Measurements from ENCODE around the gene PCDHB4.
A peak's percentile ranks its signal among the peaks of the same experiment; 100 is the strongest.
"Not testable (repeated sequence)": the region's sequence is repeated elsewhere in the genome, so short reads cannot be mapped to it uniquely, and the experiment has no call there.

The PCDHB4 gene

DNA sequence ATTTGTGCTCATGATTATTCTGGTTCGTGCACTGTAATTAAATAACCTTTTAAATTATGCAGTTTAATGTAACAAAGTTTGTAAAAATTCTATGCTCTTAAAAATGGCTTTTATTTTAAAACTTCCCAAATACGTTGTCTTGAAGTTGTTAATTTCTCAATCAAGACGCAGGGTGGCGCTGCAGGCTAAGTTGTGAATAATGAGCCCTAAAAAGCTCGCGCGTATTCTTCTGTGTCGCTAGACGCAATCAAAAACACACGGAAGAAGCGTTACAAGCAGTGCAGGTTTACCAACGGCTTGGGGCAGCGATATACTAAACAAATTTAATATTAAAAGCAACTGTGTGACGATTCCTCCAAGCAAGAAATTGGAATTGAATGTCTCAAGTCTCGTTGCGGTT is at the start of gene PCDHB4:
Gene PCDHB4, plus strand, starts transcription at position 256 of the 400 bp plus-strand sequence. CDS start 181 bp downstream, outside the sequence.
- DNase-seq (ENCODE audit: low spot score): no peak

DNA sequence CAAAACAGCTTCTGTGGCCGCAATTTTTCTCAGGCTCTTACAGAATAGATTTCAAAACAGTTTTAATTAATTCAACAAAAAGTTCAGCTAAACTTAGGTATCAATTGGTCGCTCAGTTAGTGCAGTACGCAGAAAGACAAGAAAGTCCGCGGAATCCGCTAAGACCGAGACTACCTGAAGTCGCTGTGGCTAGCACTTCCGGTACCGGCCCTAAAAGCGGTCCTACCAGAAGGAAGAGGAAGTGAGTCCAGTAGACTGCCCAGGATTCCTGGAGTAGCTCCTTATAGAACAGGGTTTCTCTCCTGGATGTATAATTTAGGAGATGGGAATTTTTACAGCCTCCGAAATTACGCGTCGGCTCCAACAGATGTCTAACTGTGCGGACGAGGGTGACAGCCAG is 43.8 kb upstream of the PCDHB4 start:
- no peak for DNase-seq (ENCODE audit: low spot score)

DNA sequence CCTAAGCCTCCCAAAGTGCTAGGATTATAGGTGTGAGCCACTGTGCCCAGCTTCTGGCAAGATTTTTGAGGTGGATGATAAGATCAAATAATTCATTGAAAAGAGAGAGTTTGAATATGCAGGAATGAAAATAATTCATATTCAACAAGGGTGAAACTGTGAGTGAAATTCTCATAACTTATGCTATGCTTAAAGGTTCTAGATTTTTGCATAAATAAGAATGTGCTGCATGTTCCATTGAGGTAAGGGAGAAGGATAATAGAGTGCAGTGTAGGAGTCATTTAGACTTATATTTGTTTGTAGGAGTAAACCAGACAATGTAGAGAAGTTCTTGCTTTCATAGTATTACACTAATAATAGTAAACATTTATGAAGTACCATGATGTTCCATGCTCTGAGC is 39.4 kb upstream of the PCDHB4 start:
- DNase-seq (ENCODE audit: low spot score): no peak

DNA sequence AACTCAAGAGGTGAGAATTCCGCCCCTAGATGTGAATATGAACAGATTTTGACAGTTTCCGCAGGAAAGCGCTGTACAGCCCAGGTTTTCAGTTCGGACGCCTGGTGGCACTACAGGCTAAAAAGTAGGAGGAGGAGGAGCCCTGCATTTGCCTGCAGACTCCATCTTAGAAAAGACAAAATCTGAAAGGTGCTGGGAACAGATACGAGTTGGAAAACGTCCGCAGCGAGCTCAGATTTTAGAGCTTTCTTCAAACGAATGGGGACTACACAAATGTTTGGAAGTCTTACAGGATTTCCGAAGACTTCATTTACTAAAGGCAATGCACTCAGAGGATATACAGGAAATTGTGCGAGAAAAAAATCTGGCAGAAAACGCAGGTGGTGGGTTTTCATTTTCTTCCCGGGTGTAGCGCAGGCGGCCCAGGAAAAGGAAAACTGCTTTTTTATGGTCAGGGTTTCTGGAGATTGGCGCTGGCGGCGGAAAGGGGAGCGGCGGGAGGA is 37.1 kb upstream of the PCDHB4 start:
- peak; percentile 25 for DNase-seq (ENCODE audit: low spot score)

DNA sequence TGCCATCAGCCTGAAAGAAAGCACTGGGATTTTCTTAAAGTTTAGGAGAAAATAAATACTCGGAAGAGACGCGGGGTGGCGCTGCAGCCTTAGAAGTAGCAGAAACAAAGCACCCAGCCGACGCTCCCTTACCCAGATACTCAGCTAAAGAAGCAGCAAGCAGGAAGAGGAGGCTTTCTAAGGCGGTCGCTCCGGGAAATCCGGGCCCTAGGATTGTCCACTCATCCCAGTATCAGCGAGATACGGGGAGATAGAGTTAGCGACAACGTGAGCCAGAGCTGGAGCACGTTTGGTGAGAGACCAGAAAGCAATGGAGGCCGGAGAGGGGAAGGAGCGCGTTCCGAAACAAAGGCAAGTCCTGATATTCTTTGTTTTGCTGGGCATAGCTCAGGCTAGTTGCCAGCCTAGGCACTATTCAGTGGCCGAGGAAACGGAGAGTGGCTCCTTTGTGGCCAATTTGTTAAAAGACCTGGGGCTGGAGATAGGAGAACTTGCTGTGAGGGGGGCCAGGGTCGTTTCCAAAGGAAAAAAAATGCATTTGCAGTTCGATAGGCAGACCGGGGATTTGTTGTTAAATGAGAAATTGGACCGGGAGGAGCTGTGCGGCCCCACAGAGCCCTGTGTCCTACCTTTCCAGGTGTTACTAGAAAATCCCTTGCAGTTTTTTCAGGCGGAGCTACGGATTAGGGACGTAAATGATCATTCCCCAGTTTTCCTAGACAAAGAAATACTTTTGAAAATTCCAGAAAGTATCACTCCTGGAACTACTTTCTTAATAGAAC is 26.9 kb upstream of the PCDHB4 start, which contains the start of gene PCDHB2:
Gene PCDHB2, plus strand, starts transcription at position 135 of the 782 bp plus-strand sequence. Its CDS starts 176 bp downstream, at position 311.
- peak; percentile 67 for DNase-seq (ENCODE audit: low spot score)

DNA sequence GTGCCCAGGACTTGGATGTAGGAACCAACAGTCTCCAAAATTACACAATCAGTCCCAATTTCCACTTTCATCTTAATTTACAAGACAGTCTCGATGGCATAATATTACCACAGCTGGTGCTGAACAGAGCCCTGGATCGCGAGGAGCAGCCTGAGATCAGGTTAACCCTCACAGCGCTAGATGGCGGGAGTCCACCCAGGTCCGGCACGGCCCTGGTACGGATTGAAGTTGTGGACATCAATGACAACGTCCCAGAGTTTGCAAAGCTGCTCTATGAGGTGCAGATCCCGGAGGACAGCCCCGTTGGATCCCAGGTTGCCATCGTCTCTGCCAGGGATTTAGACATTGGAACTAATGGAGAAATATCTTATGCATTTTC is 26.4 kb upstream of the PCDHB4 start:
- peak; percentile 13 for DNase-seq (ENCODE audit: low spot score)

DNA sequence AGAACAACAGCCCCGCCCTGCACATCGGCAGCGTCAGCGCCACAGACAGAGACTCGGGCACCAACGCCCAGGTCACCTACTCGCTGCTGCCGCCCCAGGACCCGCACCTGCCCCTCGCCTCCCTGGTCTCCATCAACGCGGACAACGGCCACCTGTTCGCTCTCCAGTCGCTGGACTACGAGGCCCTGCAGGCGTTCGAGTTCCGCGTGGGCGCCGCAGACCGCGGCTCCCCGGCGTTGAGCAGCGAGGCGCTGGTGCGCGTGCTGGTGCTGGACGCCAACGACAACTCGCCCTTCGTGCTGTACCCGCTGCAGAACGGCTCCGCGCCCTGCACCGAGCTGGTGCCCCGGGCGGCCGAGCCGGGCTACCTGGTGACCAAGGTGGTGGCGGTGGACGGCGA is 25.4 kb upstream of the PCDHB4 start:
- DNase-seq (ENCODE audit: low spot score): not testable (repeated sequence)

DNA sequence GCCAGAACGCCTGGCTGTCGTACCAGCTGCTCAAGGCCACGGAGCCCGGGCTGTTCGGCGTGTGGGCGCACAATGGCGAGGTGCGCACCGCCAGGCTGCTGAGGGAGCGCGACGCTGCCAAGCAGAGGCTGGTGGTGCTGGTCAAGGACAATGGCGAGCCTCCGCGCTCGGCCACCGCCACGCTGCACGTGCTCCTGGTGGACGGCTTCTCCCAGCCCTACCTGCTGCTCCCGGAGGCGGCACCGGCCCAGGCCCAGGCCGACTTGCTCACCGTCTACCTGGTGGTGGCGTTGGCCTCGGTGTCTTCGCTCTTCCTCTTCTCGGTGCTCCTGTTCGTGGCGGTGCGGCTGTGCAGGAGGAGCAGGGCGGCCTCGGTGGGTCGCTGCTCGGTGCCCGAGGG is 25.0 kb upstream of the PCDHB4 start:
- DNase-seq (ENCODE audit: low spot score): not testable (repeated sequence)

DNA sequence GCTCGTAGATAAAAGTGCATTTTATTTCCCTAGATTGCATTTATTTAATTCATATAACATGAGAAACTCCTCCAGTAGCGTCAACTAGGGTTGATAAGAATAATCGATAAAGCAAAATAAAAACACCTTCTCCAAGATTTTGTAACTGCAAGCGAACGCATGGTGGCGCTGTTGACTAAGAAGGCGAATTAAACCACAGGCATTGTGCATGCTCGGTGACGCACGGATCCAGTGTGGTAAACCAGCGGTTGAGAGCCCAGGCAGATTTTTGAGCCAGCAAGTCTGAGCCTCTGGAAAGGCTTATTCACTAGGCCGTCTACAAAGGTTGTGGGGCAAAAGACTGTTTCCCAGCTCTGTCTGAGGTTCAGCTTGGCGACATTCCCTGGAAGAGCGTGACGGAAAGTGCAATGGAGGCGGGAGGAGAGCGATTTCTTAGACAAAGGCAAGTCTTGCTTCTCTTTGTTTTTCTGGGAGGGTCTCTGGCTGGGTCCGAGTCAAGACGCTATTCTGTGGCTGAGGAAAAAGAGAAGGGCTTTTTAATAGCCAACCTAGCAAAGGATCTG is 21.3 kb upstream of the PCDHB4 start, which contains the start of gene PCDHB3:
Gene PCDHB3, plus strand, starts transcription at position 231 of the 563 bp plus-strand sequence. Its CDS starts 177 bp downstream, at position 408.
- peak; percentile 23 for DNase-seq (ENCODE audit: low spot score)

DNA sequence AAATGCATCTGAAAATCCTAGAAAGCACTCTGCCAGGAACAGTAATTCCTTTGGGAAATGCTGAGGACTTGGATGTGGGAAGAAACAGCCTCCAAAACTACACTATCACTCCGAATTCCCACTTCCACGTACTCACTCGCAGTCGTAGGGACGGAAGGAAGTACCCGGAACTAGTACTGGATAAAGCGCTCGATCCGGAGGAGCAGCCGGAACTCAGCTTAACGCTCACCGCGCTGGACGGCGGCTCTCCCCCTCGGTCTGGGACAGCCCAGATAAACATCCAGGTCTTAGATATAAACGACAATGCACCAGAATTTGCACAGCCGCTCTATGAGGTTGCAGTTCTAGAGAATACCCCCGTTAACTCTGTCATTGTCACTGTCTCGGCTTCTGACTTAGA is 20.6 kb upstream of the PCDHB4 start:
- no peak for DNase-seq (ENCODE audit: low spot score)

DNA sequence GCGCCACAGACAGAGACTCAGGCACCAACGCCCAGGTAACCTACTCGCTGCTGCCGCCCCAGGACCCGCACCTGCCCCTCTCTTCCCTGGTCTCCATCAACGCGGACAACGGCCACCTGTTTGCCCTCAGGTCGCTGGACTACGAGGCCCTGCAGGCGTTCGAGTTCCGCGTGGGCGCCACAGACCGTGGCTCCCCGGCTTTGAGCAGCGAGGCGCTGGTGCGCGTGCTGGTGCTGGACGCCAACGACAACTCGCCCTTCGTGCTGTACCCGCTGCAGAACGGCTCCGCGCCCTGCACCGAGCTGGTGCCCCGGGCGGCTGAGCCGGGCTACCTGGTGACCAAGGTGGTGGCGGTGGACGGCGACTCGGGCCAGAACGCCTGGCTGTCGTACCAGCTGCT is 19.5 kb upstream of the PCDHB4 start:
- not testable (repeated sequence) for DNase-seq (ENCODE audit: low spot score)

DNA sequence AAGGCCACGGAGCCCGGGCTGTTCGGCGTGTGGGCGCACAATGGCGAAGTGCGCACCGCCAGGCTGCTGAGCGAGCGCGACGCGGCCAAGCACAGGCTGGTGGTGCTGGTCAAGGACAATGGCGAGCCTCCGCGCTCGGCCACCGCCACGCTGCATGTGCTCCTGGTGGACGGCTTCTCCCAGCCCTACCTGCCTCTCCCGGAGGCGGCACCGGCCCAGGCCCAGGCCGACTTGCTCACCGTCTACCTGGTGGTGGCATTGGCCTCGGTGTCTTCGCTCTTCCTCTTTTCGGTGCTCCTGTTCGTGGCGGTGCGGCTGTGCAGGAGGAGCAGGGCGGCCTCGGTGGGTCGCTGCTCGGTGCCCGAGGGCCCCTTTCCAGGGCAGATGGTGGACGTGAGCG is 19.1 kb upstream of the PCDHB4 start:
- not testable (repeated sequence) for DNase-seq (ENCODE audit: low spot score)

DNA sequence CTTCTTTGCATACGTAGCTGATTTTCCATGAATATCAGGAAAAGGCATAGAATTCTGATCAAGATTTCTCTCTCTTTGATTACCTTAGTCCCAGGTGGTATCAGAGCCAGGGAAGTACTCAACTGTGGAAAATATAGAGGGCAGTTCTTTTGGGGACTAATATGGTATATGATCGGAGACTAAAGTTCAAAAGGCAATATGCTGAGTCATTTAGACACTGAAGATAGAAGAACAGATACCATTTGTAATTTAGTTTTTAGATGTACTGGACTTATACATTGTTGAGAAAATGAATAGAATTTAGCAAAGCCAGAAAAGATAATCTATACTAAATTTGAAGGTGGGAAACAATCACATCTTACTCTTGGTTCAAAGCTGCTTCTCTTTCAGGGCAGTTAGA is 16.3 kb upstream of the PCDHB4 start:
- DNase-seq (ENCODE audit: low spot score): no peak

DNA sequence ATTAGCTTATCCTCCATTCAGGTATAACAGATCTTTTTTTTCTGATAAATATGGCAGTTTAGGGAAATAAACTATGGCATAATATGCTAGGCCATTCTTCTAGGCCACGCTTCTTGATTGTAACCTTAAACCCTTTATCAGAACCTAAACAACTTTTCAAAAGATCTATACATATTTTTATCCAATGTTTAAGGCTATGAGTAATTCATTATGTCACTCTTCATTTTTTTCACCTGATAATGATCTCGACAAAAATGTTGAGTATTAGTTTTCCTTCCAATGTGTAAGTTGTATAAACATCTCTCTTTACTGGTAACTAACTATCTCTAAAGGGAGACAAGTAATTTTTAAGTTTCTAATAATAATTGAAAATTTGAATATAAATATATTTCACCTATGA is 2.4 kb upstream of the PCDHB4 start:
- no peak for DNase-seq (ENCODE audit: low spot score)

DNA sequence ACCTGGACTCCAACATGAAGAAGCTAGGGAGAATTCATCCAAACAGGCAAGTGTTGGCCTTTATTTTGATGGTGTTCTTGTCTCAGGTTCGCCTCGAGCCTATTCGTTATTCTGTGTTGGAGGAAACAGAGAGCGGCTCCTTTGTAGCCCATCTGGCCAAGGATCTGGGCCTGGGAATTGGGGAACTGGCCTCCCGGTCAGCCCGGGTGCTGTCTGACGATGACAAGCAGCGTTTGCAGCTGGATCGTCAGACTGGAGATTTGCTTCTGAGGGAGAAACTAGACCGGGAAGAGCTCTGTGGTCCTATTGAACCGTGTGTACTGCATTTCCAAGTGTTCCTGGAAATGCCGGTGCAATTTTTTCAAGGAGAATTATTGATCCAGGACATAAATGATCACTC is 367 bp downstream of the PCDHB4 start:
- DNase-seq (ENCODE audit: low spot score): no peak

DNA sequence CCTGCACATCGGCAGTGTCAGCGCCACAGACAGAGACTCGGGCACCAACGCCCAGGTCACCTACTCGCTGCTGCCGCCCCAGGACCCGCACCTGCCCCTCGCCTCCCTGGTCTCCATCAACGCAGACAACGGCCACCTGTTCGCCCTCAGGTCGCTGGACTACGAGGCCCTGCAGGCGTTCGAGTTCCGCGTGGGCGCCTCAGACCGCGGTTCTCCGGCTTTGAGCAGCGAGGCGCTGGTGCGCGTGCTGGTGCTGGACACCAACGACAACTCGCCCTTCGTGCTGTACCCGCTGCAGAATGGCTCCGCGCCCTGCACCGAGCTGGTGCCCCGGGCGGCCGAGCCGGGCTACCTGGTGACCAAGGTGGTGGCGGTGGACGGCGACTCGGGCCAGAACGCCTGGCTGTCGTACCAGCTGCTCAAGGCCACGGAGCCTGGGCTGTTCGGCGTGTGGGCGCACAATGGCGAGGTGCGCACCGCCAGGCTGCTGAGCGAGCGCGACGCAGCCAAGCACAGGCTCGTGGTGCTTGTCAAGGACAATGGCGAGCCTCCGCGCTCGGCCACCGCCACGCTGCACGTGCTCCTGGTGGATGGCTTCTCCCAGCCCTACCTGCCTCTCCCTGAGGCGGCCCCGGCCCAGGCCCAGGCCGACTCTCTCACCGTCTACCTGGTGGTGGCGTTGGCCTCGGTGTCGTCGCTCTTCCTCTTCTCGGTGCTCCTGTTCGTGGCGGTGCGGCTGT is 1.9 kb downstream of the PCDHB4 start:
- not testable (repeated sequence) for DNase-seq (ENCODE audit: low spot score)

DNA sequence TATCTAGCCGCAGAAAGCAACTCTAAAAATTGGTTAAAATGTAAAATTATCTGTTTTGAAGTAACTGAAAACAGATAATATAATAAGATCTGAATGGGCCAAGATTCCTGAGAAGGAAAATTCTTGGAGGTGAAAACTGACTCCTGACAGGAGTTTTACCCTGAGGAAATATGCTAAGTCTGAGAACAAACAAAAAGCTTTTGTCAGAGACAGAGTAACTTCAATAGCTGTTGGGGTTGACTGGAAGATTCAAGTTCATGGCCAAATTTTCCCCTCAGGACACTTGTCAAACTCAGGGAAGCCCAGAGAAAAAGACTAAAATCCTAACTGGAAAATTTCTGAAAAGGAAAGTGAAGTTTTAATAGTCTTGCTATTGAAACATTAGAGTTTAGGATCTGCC is 5.7 kb downstream of the PCDHB4 start:
- DNase-seq (ENCODE audit: low spot score): peak; percentile 14

DNA sequence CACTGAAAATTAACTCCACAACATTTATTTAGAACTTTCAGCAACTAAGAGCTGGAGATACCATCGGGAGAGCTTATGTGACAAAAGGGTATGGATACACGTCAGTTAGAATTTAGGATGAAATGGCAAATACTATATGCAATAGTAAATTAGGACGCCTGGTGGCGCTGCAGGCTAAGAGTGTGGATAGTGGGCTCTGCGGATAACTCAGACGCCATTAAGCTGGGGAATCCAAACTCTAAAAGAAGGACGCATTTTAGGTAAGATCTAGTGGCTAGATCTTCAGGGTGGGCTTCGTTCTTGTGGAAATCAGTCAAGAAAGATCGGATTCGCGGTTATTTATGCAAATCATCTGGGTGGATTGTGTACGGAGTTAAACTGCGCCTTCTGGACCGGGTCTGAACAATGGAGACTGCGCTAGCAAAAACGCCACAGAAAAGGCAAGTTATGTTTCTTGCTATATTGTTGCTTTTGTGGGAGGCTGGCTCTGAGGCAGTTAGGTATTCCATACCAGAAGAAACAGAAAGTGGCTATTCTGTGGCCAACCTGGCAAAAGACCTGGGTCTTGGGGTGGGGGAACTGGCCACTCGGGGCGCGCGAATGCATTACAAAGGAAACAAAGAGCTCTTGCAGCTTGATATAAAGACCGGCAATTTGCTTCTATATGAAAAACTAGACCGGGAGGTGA is 13.6 kb downstream of the PCDHB4 start, which contains the start of gene PCDHB5:
Gene PCDHB5, plus strand, starts transcription at position 177 of the 688 bp plus-strand sequence. Its CDS starts 229 bp downstream, at position 406.
- DNase-seq (ENCODE audit: low spot score): no peak

DNA sequence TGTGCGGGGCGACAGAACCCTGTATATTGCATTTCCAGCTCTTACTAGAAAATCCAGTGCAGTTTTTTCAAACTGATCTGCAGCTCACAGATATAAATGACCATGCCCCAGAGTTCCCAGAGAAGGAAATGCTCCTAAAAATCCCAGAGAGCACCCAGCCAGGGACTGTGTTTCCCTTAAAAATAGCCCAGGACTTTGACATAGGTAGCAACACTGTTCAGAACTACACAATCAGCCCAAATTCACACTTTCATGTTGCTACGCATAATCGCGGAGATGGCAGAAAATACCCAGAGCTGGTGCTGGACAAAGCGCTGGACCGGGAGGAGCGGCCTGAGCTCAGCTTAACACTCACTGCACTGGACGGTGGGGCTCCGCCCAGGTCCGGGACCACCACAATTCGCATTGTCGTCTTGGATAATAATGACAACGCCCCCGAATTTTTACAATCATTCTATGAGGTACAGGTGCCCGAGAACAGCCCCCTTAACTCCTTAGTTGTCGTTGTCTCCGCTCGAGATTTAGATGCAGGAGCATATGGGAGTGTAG is 14.2 kb downstream of the PCDHB4 start:
- DNase-seq (ENCODE audit: low spot score): no peak

DNA sequence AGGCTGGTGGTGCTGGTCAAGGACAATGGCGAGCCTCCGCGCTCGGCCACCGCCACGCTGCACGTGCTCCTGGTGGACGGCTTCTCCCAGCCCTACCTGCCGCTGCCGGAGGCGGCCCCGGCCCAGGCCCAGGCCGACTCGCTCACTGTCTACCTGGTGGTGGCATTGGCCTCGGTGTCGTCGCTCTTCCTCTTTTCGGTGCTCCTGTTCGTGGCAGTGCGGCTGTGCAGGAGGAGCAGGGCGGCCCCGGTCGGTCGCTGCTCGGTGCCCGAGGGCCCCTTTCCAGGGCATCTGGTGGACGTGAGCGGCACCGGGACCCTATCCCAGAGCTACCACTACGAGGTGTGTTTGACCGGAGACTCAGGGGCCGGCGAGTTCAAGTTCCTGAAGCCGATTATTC is 15.7 kb downstream of the PCDHB4 start:
- not testable (repeated sequence) for DNase-seq (ENCODE audit: low spot score)

DNA sequence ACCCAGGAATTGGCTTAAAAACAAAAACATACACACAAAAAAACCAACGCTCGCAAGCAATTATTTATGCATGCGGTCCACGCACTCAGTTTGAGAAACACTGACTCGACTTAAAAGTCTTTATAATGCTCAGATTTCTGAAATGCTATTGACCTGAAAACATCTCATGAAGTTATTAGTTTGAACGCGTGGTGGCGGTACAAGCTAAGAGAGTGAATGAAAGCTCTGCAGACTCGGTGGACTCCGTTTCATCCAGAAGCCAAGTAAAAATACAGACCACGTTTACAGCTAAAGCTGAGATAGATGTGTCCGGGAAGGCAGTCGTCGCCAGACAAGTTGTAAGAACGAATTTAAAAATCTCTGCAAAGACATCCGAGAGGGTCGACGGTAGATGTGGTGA is 28.2 kb downstream of the PCDHB4 start, which contains the start of gene PCDHB6:
Gene PCDHB6, plus strand, starts transcription at position 246 of the 400 bp plus-strand sequence. CDS start 201 bp downstream, outside the sequence.
- no peak for DNase-seq (ENCODE audit: low spot score)

All from iPS-NIHi11 (cell line).